Hindlimb muscle (tissue), 1 donor: ENCODE results near the gene CASR. TPM values are rescaled to one million over a fixed set of nuclear protein-coding genes. Genes with fewer than 3 reads are reported as not detected.

Experiments
- DNase-seq: peaks from one replicate; pipeline ENCODE4 v3.0.0-alpha.2; 2013
- polyA plus RNA-seq: library from polyadenylated mRNA; unstranded; fragments of 120-200 nt; gene quantifications from one replicate; pipeline ENCODE4 v1.2.1, GENCODE V29; 2013; ENCODE audit not compliant: insufficient read length

CASR gene
- polyA plus RNA-seq, 1 donor: not detected

DNA sequence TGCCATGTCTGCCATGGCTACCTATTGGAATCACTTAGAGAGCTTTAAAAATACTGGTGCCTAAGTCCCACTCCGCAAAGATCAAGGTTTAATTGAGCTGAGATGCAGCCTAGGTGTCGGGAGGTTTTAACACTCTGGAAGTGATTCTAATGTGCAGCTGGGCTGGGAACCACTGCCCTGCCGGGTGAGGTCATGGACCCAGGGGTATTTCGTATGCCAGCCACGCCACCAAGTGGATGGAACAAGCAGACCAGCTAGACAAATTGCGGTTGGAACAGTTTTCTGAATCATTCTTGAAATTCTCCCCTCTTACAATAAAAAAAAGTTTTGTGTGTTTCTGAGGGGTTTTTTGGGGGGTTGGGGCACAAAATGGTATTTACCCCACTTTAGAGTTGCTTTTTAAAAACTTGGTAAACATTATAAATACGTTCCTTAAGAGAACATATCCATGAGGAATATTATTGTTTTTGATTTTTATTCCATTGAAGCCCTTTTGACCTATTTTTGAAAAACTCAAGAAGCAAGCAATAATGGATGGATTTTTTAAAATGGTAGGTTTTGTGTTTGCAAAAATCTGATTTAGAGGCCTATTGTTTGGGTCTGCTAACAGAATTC lies 75.4 kb downstream of the CASR start:
- DNase-seq: peak; percentile 34

GRCh38 chr3:122260206-122260605 lies 76.7 kb downstream of the CASR start:
- no peak for DNase-seq

GRCh38 chr3:122263058-122263457 lies 79.6 kb downstream of the CASR start:
- DNase-seq: no peak

DNA sequence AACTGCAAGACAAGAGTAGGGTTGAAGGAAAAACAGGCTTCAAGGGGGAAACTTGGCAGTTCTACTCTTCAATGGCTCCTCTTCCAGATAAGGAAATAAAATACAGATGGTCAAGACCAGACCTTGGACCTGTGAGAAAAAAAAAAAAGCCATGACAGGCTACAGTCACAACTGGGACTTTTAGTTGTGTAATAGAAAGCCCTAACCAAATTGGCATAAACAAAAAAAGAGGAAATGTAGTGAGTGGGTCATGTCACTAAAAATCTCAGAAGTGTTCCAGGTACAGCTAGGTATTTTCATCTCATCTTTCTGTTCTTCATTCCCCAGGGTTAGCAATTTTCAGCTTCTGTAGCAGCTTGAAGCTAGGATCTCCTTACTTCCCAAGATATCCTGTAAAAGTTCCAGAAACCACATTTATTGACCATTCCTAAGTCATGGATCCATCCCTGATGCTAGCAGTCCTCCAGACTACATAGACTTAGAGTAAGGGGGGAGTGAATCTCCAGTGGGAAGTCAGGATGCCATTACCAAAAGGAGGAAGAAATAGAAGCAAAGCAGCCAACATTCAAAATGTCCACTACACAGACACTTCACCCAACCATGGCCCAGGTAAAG lies 80.6 kb downstream of the CASR start:
- DNase-seq: no peak

DNA sequence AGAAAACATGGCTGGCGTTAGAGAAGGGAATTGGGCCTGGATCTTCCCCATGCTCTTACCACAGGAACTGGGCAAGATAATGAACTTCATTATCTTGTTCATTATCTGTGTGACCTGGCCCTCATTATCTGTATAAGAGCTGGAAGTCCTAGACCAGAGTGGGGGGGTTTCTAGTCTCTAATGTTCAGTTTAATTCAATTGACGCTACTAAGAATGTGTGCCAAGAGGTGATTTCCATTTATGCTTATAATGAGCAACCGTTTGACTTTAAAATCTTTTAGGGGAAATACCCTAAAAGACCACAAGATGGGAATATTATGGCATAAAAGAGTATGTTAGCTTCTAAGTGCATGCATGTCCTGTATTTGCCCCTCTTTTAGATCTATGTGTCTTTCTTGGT lies 82.5 kb downstream of the CASR start:
- no peak for DNase-seq

DNA sequence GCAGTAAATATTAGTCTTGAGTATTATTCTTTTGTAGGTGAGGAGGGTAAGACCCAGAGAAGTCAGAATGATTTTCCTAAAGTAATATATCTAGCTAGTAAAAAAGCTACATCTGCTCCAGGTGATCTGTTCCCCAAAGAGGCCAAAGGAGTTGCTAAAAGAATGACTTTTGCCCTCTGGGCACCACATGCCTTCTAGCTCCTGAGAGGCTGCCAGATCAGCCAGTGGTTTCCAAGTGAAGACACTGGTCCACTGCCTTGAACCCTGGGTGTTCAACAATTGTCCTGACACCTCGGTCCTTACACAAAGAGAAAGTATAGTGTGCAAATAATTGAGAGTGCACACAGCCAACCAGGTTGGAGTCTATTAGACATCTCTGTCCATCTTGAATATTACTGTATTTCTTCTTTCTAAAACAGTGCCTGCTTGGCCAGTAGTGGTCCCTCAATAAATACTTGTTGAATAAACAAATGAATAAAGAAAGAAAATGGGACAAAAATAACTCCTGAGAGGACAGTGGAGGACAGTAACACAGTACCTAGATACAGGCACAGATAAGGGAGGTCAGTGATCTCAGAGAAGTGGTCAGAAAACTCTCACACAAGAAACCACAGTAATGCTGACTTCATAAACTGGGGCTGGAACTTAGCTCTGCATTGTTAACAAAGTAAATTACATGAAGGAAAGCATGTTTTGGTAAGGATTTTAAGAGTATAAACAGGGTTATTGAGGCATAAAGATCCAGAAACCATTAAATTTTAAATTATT lies 85.0 kb downstream of the CASR start:
- no peak for DNase-seq

DNA sequence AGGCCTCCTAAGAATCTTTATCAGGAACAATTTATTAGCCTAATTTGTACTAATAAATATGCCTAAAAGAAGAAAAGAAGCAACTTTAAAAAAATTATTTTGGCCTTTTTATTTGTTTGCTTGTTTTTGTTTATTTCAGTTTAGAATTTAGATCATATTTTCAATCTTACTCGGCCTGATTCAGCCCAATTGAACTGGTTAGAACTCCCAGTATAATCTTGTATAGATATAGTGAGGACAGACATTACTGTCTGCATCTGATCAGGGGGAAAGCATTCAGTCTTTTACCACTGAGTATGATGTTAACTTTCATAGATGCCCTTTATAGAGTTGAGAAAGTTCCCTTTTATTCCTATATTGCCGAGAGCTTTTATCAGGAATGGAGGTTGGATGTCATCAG lies 85.6 kb downstream of the CASR start:
- DNase-seq: no peak

- DNase-seq: no peak
These were observed 87.9 kb downstream of the CASR start for GRCh38 chr3:122271246-122271898.

DNA sequence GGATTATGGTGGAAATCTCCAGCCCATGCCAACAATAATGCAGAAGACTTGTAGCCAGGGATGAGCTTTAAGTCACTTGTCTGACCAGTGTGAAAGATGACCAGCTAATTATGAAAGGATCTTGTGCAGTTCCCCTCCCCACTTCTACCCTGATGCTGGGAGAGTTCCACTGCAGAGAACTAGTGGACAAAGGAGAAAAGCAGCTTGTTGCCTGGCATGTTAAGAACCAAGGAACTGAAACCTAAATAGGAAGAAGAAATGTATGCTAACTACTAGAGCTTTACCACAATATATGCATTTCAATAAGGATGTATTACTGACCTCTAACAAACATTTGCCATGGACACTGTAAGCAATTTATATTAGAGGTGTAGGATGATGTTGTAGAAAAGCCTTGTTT lies 89.4 kb downstream of the CASR start:
- no peak for DNase-seq

GRCh38 chr3:122273498-122273897 lies 90.0 kb downstream of the CASR start:
- no peak for DNase-seq

DNA sequence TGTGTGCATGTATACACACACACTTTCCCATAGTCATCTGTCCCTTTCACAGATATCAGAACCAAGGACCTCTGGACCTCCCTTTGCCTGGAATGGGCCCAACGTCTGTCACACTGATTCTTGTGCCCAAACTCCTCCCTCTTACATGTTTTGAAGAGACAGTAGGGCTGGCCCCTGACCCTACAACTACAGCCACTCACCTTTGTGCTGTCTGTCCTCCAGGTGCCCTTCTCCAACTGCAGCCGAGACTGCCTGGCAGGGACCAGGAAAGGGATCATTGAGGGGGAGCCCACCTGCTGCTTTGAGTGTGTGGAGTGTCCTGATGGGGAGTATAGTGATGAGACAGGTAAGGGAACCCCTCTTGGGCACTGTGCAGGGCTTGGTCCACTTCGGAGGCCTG lies 98.4 kb downstream of the CASR start:
- no peak for DNase-seq

DNA sequence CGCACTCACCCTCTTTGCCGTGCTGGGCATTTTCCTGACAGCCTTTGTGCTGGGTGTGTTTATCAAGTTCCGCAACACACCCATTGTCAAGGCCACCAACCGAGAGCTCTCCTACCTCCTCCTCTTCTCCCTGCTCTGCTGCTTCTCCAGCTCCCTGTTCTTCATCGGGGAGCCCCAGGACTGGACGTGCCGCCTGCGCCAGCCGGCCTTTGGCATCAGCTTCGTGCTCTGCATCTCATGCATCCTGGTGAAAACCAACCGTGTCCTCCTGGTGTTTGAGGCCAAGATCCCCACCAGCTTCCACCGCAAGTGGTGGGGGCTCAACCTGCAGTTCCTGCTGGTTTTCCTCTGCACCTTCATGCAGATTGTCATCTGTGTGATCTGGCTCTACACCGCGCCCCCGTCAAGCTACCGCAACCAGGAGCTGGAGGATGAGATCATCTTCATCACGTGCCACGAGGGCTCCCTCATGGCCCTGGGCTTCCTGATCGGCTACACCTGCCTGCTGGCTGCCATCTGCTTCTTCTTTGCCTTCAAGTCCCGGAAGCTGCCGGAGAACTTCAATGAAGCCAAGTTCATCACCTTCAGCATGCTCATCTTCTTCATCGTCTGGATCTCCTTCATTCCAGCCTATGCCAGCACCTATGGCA lies 100.5 kb downstream of the CASR start:
- no peak for DNase-seq

GRCh38 chr3:122284486-122284885 lies 101.0 kb downstream of the CASR start:
- no peak for DNase-seq

DNA sequence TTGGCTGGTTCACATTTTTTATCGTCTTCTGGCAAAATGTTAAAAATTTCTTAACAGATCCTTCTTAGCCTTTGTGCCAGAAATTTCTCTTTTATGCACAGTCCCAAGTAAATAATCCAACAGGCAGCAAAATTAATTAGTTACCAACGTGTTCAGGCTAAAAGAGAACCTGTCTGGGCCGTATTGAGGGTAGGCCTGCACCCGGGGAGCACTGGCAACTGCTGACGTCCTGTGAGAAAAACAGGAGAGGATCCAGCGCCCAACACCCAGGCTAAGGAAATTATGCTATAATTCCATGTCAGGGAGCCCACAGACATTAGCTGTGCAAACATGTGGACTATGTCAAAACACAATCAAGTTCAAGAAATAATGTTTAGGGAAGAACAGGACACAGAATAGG lies 110.9 kb downstream of the CASR start:
- no peak for DNase-seq

DNA sequence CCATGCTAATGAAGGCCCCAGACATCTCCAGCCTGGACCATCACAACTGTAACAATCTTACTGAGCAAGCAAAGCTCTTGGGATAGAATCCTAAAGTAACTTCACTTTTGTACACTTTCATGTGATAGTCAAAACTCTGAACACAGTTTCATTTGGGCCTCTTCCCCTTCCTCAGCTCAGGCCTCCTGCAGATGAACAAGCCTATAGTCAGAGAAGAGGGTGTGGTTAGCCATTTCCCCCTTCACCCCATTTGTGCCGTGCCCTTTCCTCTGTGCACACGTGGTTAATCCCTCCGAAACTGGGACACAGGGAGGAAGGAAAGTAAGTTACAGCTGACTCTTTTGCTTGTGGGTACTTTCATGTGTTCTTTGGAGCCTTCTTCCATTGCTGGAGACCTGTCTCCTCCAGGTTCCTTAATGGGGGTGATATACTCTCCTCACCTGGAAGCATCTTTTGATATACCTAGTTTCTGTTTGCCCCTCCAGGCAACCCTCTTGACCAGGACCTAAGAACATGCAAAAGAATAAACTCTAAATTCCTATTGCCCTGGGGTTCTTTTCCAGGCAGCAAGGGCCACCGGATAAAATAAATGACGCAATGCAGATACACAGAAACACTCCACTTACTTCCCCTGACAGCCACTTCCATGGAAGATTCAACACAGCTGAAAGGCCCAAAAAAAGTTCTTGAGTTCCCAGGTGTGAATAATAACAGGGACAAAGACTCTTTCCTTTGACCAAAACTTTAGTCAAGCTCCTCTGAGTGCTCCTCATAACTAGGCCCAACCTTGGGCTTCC lies 112.0 kb downstream of the CASR start:
- DNase-seq: peak; percentile 8

DNA sequence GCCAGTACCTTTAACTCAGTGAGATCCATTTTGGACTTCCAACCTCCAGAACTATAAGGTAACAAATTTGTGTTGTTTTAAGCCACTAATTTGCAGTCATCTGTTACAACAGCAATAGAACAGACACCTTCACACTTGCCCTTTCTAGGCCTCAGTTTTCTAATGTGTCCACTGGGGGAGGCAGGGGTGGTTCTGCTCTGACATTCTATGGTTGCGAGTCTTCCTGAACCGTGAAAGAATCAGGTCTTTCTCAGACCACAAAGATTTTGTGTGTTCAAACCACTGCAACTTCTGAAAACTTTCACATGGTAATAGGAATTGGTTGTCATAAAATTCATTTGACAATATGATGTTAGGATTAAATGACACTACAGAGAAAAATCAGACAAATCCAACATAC lies 114.8 kb downstream of the CASR start:
- no peak for DNase-seq

GRCh38 chr3:122299215-122299614 lies 115.7 kb downstream of the CASR start:
- DNase-seq: no peak

GRCh38 chr3:122299872-122300460 lies 116.5 kb downstream of the CASR start:
- no peak for DNase-seq

DNA sequence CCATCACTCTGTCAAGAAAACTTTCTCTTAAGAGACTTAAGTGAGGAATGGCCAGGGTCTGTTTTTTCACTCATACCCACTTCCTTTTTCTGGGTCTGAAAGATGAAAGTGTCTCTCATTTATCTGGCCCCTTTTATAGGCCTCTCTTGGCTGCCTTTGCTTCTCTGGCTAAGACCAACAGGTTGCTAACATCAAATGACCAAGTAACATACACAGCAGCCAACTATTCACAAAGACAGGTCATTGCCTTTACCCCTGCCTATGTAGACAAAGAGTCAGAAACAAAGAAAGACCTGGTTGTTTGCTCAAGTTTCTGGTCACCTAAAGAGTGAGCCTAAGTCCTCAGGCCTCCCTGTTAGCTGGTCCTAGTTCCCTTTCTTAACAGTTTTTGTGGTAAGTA lies 117.6 kb downstream of the CASR start:
- DNase-seq: no peak

DNA sequence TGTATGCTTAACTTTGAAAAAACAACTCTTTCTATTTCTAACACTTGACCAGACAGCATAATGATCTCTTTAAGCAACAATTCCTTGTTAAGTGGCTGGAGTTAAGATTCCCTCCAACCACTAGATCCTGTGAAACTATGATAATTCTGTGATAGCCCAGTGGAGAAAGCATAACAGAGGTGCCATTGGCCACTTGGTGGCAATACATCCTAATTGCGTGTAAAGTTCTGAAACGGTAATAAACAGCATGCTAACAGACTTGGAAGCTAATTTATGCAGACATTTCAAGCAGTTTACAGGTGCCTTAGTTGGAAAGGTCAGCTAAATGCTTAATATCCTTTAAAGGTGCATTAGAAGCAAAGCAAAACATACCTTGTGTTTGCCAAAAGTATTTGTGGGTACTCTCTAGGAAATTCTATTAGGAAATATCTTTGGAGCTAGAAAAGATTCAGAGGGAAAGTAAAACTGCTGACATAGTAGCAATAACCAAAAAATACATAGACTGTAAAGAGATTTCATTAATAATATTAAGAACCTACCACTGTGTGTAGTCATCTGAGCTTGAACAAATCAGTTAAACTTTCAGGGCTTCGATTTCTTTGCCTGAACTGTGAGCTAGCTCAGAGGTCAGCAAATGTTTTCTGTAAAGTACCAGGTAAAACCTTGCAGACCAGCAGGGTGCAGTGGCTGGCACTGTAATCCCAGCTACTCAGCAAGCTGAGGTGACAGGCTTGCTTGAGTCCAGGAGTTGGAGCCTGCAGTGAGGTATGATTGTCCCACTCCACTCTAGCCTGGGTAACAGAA lies 122.6 kb downstream of the CASR start:
- DNase-seq: no peak

DNA sequence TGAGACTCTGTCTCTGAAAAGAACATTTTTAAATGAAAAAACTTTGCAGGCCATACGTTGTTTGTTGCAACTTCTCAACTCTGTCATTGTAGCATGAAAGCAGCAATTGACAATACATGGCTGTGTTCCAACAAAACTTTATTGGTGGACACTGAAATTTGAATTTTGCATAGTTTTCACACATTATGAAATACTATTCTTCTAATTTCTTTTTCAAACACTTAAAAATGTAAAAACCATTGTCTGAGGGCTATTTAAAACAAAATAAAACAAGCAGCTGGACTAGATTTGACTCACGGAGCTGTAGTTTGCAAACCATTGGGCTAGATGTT lies 123.1 kb downstream of the CASR start:
- DNase-seq: no peak
